Adrenal gland (tissue), 12 donors: ENCODE data around the gene CHST11. TPM values are rescaled to one million over a fixed set of nuclear protein-coding genes. Genes with fewer than 3 reads are reported as not detected.

Experiments used
- DNase-seq, 7 donors: peaks; one replicate each; pipeline ENCODE4 v3.0.0-alpha.2; 2019 to 2020
- H3K27ac ChIP-seq, 5 donors: fragments of 200-600 bp; sonication (generic) in 4 of 5; 1 replicate in 3 of 5; 2 replicates in 2 of 5; pipeline versions ENCODE4 v1.5.1 to v1.8.0; 2016 to 2020; ENCODE audit warnings: mild to moderate bottlenecking in 1 of 5
- H3K27me3 ChIP-seq: fragments of 200-600 bp; 2 replicates; pipeline ENCODE4 v1.8.0; 2021
- H3K36me3 ChIP-seq, 2 donors: fragments of 200-600 bp; replicated peaks in 1 of 2; 1 replicate in 1 of 2; 2 replicates in 1 of 2; pipeline versions ENCODE4 v1.5.1 to v1.8.0; 2018 to 2022
- H3K4me1 ChIP-seq, 2 donors: fragments of 200-600 bp; replicated peaks in 1 of 2; 1 replicate in 1 of 2; 2 replicates in 1 of 2; pipeline versions ENCODE4 v1.5.1 to v1.8.0; 2018 to 2021
- H3K4me3 ChIP-seq, 4 donors: fragments of 200-600 bp; sonication (generic) in 3 of 4; one replicate each; pipeline ENCODE4 v1.5.1; 2016 to 2018
- H3K9me3 ChIP-seq, 3 donors: fragments of 200-600 bp; sonication (generic) in 1 of 3; replicated peaks in 1 of 3; 1 replicate in 2 of 3; 2 replicates in 1 of 3; pipeline versions ENCODE4 v1.5.1 to v1.8.0; 2016 to 2021
- CTCF ChIP-seq, 6 experiments: fragments of 450-650 bp in 4 of 6; fragments of 200-600 bp in 2 of 6; sonication (generic) in 1 of 6; IDR thresholded peaks; 1 replicate in 5 of 6; 2 replicates in 1 of 6; pipeline versions ENCODE4 v1.5.1 to v1.8.0; 2016 to 2021; ENCODE audit warnings: antibody characterized with exemption in 6 of 6, mild to moderate bottlenecking in 2 of 6, moderate library complexity in 1 of 6
- POLR2A ChIP-seq, 2 donors: fragments of 450-650 bp; IDR thresholded peaks; one replicate each; pipeline ENCODE4 v1.6.1; 2017; ENCODE audit warnings: antibody characterized with exemption in 2 of 2, mild to moderate bottlenecking in 2 of 2, moderate library complexity in 1 of 2
- WGBS, 4 donors: extraction: QIAGEN DNeasy Blood & Tissue Kit in 2 of 4; methylation state at CpG; one replicate each; pipeline versions ENCODE4 v1.1.5 to v1.1.7; 2013 to 2017; 5-methylcytosine and 5-hydroxymethylcytosine counted together
- intact Hi-C, 2 donors: fragments of 100-400 bp; cut with DNase I; formaldehyde crosslinking; loops; one replicate each; pipeline versions ENCODE4 v1.14.1 to v1.15.0; 2022 to 2023
- polyA plus RNA-seq, 3 donors: library from polyadenylated mRNA; stranded (reverse); fragments of 200-250 nt in 2 of 3; fragments of 350-450 nt in 1 of 3; fragmentation: Illumina TruSeq in 1 of 3; extraction: RNeasy Lipid Tissue Mini Kit (QIAGEN cat#74804) in 1 of 3; gene quantifications; one replicate each; pipeline ENCODE4 v1.2.3, GENCODE V29; 2013 to 2014
- total RNA-seq, 9 donors: library from RNA; depleted of rRNA in 4 of 9; stranded (reverse); fragments of >200 nt in 4 of 9; fragments of 120-200 nt in 1 of 9; fragmentation: NEBNext Ultra II Directional in 1 of 9; extraction: Animal tissue kit (Norgen Biotek cat#: 25700) in 1 of 9; gene quantifications; one replicate each; pipeline versions ENCODE4 v1.1.0 to v1.2.4, GENCODE V29; 2013 to 2023
- donor health status: healthy with polysubstance abuse.
- donor health status: Bipolar disorder and iron deficiency.
- donor health status: DM: yes; HTN: yes; CAD: no.
- donor health status: DM: no; HTN: no; CAD: no.
- donor health status: DM: no; HTN: no; CAD: no.
- donor health status: DM: yes; HTN: yes; CAD: no.

CHST11 gene
- total and polyA plus RNA-seq, 12 donors, result 6.2 to 95.1 (median 29.8) TPM

- intact Hi-C loops, result no loop called here
- DNase-seq, result no peak
- Histone ChIP-seq H3K36me3 (no peaks in the 10 kb centered on the region), H3K4me1 (peaks cover 5 to 46% of the 10 kb centered on the region in 2 donors), H3K9me3 (no peaks in the 10 kb centered on the region), H3K4me3 (no peak overlapping the region), H3K27ac (no peak overlapping the region), H3K27me3 (no peaks in the 10 kb centered on the region)
- TF ChIP-seq CTCF (IDR thresholded peaks at IDR 0.05), result no peak
- 15 to 27% (median 22%) methylated on average over 1 of the region's 1 CpG for whole genome bisulfite sequencing, 4 donors
These were observed 59.2 kb downstream of the CHST11 start for GRCh38 chr12:104515899-104516298.

- no peak for DNase-seq
- no peaks in the 10 kb centered on the region for H3K36me3 ChIP-seq
- H3K27me3 ChIP-seq, result no peaks in the 10 kb centered on the region
- 91 to 100% (median 95%) methylated on average over 1 of the region's 1 CpG for WGBS, 4 donors
- H3K4me1 ChIP-seq, result peaks cover 5 to 42% of the 10 kb centered on the region in 2 donors
- no peak overlapping the region for H3K4me3 ChIP-seq
- H3K9me3 ChIP-seq, result no peaks in the 10 kb centered on the region
- TF ChIP-seq CTCF (IDR thresholded peaks at IDR 0.05) (no peak), POLR2A (IDR thresholded peaks at IDR 0.05) (no peak)
- intact Hi-C loops, result no loop called here
- H3K27ac ChIP-seq, result no peak overlapping the region
These were observed 60.1 kb downstream of the CHST11 start for GRCh38 chr12:104516821-104517220.

- 90 to 98% (median 97%) methylated on average over 10 of the region's 10 CpGs for WGBS, 4 donors
- Histone ChIP-seq H3K27me3 (no peaks in the 10 kb centered on the region), H3K36me3 (no peaks in the 10 kb centered on the region), H3K4me3 (no peak overlapping the region), H3K9me3 (no peaks in the 10 kb centered on the region), H3K4me1 (peaks cover 5 to 51% of the 10 kb centered on the region in 2 donors), H3K27ac (no peak overlapping the region)
- no peak for DNase-seq
- intact Hi-C loops, result no loop called here
- no peak for TF ChIP-seq POLR2A (IDR thresholded peaks at IDR 0.05)
- no peak for TF ChIP-seq CTCF (IDR thresholded peaks at IDR 0.05)
These were observed 61.1 kb downstream of the CHST11 start for GRCh38 chr12:104517880-104518279.

GRCh38 chr12:104519190-104520019 lies 62.7 kb downstream of the CHST11 start:
- intact Hi-C loops, result loop anchor here in 1 of 2 donors (5.0 kb wide), 1 partner anchor 62 kb away; the partner anchor contains the start of gene CHST11
- H3K9me3 ChIP-seq, result no peaks in the 10 kb centered on the region

More at GRCh38 chr12:104519190-104520019, 62.7 kb downstream of the CHST11 start:
- Histone ChIP-seq H3K27me3 (no peaks in the 10 kb centered on the region), H3K27ac (no peak overlapping the region), H3K4me3 (no peak overlapping the region), H3K36me3 (no peaks in the 10 kb centered on the region), H3K4me1 (peaks cover 14 to 58% of the 10 kb centered on the region in 2 donors)
- TF ChIP-seq POLR2A (IDR thresholded peaks at IDR 0.05), result no peak
- no peak for TF ChIP-seq CTCF (IDR thresholded peaks at IDR 0.05)
- no peak for DNase-seq
- WGBS, 4 donors, result 74 to 82% (median 77%) methylated on average over 6 to 7 of the region's 7 CpGs
